ENCODE results near the gene SNAPIN.

The SNAPIN gene, protein sequence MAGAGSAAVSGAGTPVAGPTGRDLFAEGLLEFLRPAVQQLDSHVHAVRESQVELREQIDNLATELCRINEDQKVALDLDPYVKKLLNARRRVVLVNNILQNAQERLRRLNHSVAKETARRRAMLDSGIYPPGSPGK

GRCh38 chr1:153658400-153659174 lies at the start of gene SNAPIN:
Gene SNAPIN (plus strand): TSS chr1:153658703. CDS start chr1:153658744, 41 bp downstream.
- DNase-seq: peak; percentile 86

GRCh38 chr1:153608742-153609584 lies 49.5 kb upstream of the SNAPIN start:
- DNase-seq: peak; percentile 35

DNA sequence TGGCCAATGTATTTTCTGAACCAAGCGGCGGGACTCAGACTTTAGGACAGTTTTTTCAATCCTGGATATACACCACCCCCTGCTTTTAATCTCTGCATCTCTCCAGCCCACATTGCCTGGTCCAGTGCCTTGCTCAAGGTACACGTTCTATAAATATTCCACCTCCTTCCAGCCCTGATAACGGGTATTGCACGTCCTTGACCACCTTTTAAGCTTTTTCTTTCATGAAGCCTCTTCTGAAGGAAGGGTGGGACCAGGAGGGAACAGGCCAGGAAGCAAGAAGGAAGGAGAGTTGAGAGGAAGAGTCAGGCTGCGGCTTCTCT lies 49.0 kb upstream of the SNAPIN start:
- DNase-seq: no peak

- DNase-seq: no peak
Observed at GRCh38 chr1:153610334-153610733, 48.2 kb upstream of the SNAPIN start.

GRCh38 chr1:153610811-153611301 lies 47.6 kb upstream of the SNAPIN start:
- no peak for DNase-seq

DNA sequence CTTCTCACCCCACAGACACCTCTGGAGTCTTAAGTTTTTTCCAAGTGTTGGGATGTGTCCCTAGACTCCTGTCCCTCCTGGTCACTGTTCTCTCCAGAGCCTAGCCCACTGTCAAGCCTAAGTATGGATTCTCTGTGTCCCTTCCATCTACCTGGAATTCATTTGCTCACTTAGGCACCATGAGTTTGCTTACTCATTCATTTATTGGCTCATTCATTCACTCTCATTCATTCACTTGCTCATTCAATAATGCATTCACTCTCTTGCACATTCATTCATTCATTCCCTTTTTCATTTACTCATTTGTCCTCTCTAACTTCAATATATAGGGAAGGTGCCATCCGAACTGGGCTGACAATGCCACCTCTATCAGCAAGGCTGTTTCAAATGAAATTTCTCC lies 47.1 kb upstream of the SNAPIN start:
- DNase-seq: no peak

DNA sequence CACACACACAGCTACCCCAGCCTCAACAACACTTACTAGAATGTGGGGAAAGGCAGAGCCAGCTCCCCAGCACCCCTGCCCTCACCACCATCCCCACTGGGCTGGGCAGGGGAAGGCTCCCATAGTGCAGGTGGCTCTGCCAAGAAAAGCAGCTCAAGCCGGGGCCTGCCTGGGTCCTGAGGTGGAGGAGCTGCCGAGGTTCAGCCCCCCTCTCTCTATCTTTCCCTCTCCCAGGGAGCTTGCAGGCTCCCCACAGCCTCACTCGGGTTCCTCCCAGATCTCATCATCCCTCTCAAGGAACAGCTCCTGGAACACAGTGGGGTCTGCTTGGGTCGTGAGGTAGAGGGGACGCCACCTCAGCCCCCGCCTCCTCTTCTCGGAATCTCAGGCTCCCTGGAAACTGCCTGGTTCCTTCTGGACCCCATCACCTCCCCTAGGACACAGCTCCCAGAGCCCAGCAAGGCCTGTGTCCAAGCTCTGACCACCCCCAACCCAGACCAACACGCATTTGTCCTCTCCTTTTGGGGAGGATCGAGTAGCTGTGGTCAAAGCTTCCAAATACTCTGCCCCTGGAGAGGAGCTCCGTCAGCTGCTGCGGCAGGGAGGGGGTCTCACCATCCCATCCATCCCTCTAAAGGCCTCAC lies 46.3 kb upstream of the SNAPIN start:
- no peak for DNase-seq

- no peak for DNase-seq
Observed at GRCh38 chr1:153612755-153613331, 45.7 kb upstream of the SNAPIN start, which contains the start of gene S100A16. Gene S100A16 (minus strand): TSS chr1:153613137. CDS start chr1:153608151, 4,986 bp downstream.

DNA sequence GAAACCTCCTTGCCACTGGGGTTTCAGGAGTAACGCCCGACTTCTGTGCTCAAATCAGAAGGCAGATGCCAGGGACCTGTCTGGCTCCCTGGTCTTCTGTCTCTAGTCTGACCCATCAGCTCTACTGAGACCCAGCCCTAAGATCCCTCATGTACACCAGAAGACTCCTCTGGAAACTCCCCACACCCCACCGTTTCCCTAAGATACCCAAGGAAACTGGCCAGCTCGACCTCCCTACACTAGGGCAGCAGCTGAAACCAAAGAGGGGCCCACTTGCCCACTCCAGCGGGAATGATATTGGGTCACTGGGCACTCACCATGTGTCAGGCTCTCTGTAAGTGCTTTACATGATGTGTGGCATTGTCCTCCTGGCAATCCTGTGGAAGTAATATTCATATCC lies 45.1 kb upstream of the SNAPIN start:
- no peak for DNase-seq

GRCh38 chr1:153614189-153614900 lies 44.2 kb upstream of the SNAPIN start:
- DNase-seq: no peak

DNA sequence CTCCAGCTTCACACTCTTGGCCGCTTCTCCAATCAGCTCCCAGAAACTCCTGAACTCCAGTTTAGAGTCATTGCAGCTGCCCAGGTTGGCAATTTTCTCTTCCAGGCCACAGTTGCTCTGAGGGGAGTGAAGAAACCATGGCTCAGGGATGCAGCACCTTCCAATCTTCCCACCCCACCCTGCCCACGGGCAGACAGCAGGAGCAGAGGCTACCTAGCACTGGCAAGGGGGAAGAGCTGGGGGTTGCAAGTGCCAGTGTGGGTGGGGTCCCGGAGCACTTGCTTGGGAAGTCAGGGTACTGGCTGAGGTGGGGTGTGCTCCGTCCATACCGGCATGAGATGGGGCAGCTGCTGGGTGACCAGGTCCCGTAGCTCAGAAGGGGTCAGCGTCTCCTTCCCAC lies 43.6 kb upstream of the SNAPIN start:
- DNase-seq: no peak

DNA sequence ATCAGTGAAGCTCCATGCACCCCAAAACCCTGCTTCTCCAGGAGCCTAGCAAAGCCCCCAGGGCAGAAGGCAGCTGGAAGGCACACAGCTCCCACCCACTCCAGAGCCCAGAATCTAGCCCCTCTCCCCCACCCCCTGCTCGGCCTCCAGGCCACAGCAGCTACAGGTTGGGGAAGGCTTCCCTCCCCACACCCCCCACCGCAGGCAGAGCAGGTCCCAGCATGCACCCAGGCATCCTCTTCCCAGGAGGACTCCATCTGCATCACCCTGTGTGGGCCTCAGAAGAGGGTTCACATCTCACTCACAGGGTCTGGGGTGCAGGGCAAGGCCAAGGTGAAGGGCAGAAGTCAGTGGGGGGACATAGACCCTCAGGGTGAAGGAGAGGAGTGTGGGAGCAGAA lies 43.1 kb upstream of the SNAPIN start:
- no peak for DNase-seq

DNA sequence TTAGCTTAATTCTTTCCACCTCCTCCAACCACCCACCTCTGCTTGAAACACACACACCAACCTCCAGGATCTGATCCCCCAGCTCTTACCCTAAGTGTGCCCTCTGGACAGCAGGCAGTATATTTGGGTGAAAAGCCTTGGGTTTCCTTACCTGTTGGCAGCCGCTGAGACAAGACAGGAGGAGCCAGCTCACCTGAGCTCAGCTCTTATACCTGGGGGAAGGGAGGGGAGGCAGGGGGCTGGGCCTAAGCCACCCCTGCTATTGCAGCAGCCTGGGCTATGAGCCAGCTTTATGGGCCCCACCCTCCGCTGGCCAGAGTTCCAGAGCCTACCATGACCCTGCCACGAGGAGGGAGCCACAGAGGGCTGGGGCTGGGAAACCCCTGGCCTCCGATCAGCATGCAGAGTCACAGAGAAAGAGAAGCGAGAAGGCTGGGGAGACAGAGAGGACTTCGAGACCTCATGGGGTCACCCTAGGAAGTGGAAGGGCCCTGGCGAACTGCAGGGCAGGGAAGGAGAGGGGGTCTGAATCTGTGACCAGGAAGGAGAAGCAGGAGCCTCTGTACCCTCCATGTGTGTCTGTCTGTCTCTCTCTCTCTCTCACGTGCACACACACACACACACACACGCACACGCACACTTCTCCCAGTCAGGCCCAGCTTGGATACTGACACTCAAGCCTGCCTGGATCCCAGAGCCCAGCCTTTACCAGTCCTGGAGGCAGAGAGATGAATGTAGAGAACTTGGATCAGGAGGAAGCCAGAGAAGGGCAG lies 42.2 kb upstream of the SNAPIN start, which contains the start of gene S100A14:
S100A14 (minus strand) TSS at position 182 of the 773 bp plus-strand sequence. CDS start 467 bp downstream, outside the sequence.
- no peak for DNase-seq

DNA sequence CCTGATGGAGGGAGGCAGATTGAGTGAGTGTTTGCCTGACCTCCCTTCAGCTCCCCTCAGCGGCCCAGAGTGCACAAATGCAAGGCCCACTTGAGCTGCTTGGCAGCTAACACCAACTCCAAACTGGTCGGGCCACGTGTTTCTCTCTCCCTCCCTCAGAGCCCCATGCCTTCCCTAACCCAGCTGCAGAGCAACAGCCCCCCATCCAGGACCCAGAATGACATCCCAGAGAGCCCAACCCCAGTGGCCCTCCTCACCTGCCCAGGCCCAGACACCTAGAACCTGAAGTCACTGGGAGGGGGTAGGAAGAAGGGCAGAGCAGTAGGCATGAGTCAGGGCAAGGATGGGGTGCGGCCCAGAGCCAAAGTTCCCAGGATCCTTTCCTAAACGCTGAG lies 41.6 kb upstream of the SNAPIN start:
- DNase-seq: no peak

- DNase-seq: no peak
Observed at GRCh38 chr1:153617663-153618062, 40.8 kb upstream of the SNAPIN start.

GRCh38 chr1:153619171-153619570 lies 39.3 kb upstream of the SNAPIN start:
- DNase-seq: no peak

- DNase-seq: peak; percentile 81
Observed at GRCh38 chr1:153623101-153623500, 35.4 kb upstream of the SNAPIN start.

DNA sequence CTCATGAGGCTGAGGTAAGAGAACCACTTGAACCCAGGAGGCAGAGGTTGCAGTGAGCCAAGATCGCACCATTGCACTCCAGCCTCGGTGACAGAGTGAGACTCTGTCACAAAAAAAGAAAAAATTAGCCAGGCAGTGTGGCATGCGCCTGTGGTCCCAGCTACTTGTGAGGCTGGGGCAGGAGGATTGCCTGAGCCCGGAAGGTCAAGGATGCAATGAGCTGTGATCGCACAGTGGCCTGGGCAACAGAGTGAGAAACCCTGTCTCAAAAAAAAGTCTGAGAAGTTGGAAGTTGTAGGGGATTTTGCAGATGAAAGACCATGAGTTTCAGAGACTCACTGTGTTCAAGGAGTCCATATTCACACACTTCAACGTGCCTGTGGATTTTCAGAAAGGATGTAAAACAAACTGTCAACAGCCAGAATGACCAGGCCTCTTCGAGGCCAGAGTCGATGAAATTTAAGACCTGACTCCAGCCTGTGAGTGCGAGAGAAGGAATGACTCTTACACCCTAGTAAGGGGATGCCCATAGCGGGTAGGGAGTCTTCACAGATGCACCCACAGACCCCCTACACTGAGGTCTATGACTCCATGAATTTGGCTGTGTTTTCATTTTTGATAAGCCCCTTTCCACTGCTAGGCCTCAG lies 33.4 kb upstream of the SNAPIN start:
- DNase-seq: no peak

- DNase-seq: no peak
Observed at GRCh38 chr1:153626477-153626903, 32.0 kb upstream of the SNAPIN start.

GRCh38 chr1:153626904-153627714 lies 31.4 kb upstream of the SNAPIN start, which contains the start of gene S100A13:
Gene S100A13 (minus strand): TSS chr1:153627505. CDS start chr1:153626472, 1,033 bp downstream.
- no peak for DNase-seq

Data from MV-4-11 (cell line).